ENCODE data around the gene CHST15.
"Not testable (repeated sequence)": the region's sequence is repeated elsewhere in the genome, so short reads cannot be mapped to it uniquely, and the experiment has no call there.

CHST15 gene

GRCh38 chr10:124124123-124124768 lies 30.8 kb upstream of the CHST15 start:
- DNase-seq (ENCODE audit: low read depth in 2 of 2) = no peak

- DNase-seq (ENCODE audit: low read depth in 2 of 2) = no peak
Measured at GRCh38 chr10:124123156-124123555, 29.8 kb upstream of the CHST15 start.

- no peak for DNase-seq (ENCODE audit: low read depth in 2 of 2)
Measured at GRCh38 chr10:124122211-124122610, 28.8 kb upstream of the CHST15 start.

GRCh38 chr10:124120410-124121061 lies 27.1 kb upstream of the CHST15 start:
- no peak for DNase-seq (ENCODE audit: low read depth in 2 of 2)

- DNase-seq (ENCODE audit: low read depth in 2 of 2) = no peak
Measured at GRCh38 chr10:124119946-124120345, 26.5 kb upstream of the CHST15 start.

GRCh38 chr10:124119216-124119615 lies 25.8 kb upstream of the CHST15 start:
- DNase-seq (ENCODE audit: low read depth in 2 of 2) = no peak

GRCh38 chr10:124117833-124118232 lies 24.4 kb upstream of the CHST15 start:
- DNase-seq (ENCODE audit: low read depth in 2 of 2) = no peak

- DNase-seq (ENCODE audit: low read depth in 2 of 2) = no peak
Measured at GRCh38 chr10:124117511-124117785, 24.1 kb upstream of the CHST15 start.

- no peak for DNase-seq (ENCODE audit: low read depth in 2 of 2)
Measured at GRCh38 chr10:124116771-124117510, 23.5 kb upstream of the CHST15 start.

- DNase-seq (ENCODE audit: low read depth in 2 of 2) = no peak
Measured at GRCh38 chr10:124114696-124115095, 21.3 kb upstream of the CHST15 start.

GRCh38 chr10:124112891-124113580 lies 19.6 kb upstream of the CHST15 start:
- no peak for DNase-seq (ENCODE audit: low read depth in 2 of 2)

GRCh38 chr10:124110882-124111281 lies 17.5 kb upstream of the CHST15 start:
- DNase-seq (ENCODE audit: low read depth in 2 of 2) = no peak

- no peak for DNase-seq (ENCODE audit: low read depth in 2 of 2)
Measured at GRCh38 chr10:124109261-124109660, 15.9 kb upstream of the CHST15 start.

- DNase-seq (ENCODE audit: low read depth in 2 of 2) = no peak
Measured at GRCh38 chr10:124107072-124107471, 13.7 kb upstream of the CHST15 start.

- DNase-seq (ENCODE audit: low read depth in 2 of 2) = no peak
Measured at GRCh38 chr10:124106241-124106879, 13.0 kb upstream of the CHST15 start.

- DNase-seq (ENCODE audit: low read depth in 2 of 2) = no peak
Measured at GRCh38 chr10:124105594-124105993, 12.2 kb upstream of the CHST15 start.

GRCh38 chr10:124105045-124105444 lies 11.6 kb upstream of the CHST15 start:
- DNase-seq (ENCODE audit: low read depth in 2 of 2) = no peak

- no peak for DNase-seq (ENCODE audit: low read depth in 2 of 2)
Measured at GRCh38 chr10:124104011-124104627, 10.7 kb upstream of the CHST15 start.

- no peak for DNase-seq (ENCODE audit: low read depth in 2 of 2)
Measured at GRCh38 chr10:124101351-124101750, 8.0 kb upstream of the CHST15 start.

- DNase-seq (ENCODE audit: low read depth in 2 of 2) = not testable (repeated sequence)
Measured at GRCh38 chr10:124100651-124101050, 7.3 kb upstream of the CHST15 start.

- DNase-seq (ENCODE audit: low read depth in 2 of 2) = no peak
Measured at GRCh38 chr10:124100124-124100523, 6.7 kb upstream of the CHST15 start.

GRCh38 chr10:124099604-124100003 lies 6.2 kb upstream of the CHST15 start:
- DNase-seq (ENCODE audit: low read depth in 2 of 2) = no peak

Data from stimulated activated CD8-positive, alpha-beta memory T cell treated with anti-CD3 and anti-CD28 coated beads, Interleukin-7, amount 100 ng/mL, for 1 hour (primary cell).